ENCODE results near the gene CNTNAP3B.
"Not testable (repeated sequence)": the region's sequence is repeated elsewhere in the genome, so short reads cannot be mapped to it uniquely, and the experiment has no call there.

Gene CNTNAP3B

GRCh38 chr9:42129073-42129729 lies at the start of gene CNTNAP3B:
TSS of gene CNTNAP3B (minus strand) at chr9:42129426. CDS start at chr9:42129094, 332 bp downstream.
- not testable (repeated sequence) for H3K9ac ChIP-seq (ENCODE audit: low read length); H3K27me3 ChIP-seq (replicated peaks; ENCODE audit: insufficient read depth, low read length); H3K4me1 ChIP-seq (ENCODE audit: low read length); H3K9me3 ChIP-seq (replicated peaks; ENCODE audit: insufficient read depth, low read length); H3K27ac ChIP-seq (ENCODE audit: low read length); H3K36me3 ChIP-seq (replicated peaks; ENCODE audit: insufficient read depth, low read length); H3F3A ChIP-seq (ENCODE audit: insufficient read depth, low read length); H2AFZ ChIP-seq (ENCODE audit: low read length); H3K4me2 ChIP-seq (ENCODE audit: low read depth, low read length); H3K79me2 ChIP-seq (ENCODE audit: low read length); H4K20me1 ChIP-seq (ENCODE audit: insufficient read depth, low read length); H3K9me2 ChIP-seq (replicated peaks; ENCODE audit: insufficient read depth, low read length); H3K4me3 ChIP-seq (ENCODE audit: low read length)
- DNase-seq = peak; percentile 8

GRCh38 chr9:42160299-42160698 lies 31.1 kb upstream of the CNTNAP3B start:
- peak; percentile 25 for TF ChIP-seq CTCF (IDR thresholded peaks at IDR 0.05; ENCODE audit: low read length)
- not testable (repeated sequence) for H3F3A ChIP-seq (ENCODE audit: insufficient read depth, low read length); H3K9me3 ChIP-seq (replicated peaks; ENCODE audit: insufficient read depth, low read length); H3K27ac ChIP-seq (ENCODE audit: low read length); H3K27me3 ChIP-seq (replicated peaks; ENCODE audit: insufficient read depth, low read length); H3K9ac ChIP-seq (ENCODE audit: low read length); H3K4me3 ChIP-seq (ENCODE audit: low read length); H3K79me2 ChIP-seq (ENCODE audit: low read length); H3K4me2 ChIP-seq (ENCODE audit: low read depth, low read length); H4K20me1 ChIP-seq (ENCODE audit: insufficient read depth, low read length); H3K4me1 ChIP-seq (ENCODE audit: low read length); H2AFZ ChIP-seq (ENCODE audit: low read length); DNase-seq; H3K9me2 ChIP-seq (replicated peaks; ENCODE audit: insufficient read depth, low read length); H3K36me3 ChIP-seq (replicated peaks; ENCODE audit: insufficient read depth, low read length)

- peak overlapping the region; percentile 22; the same call in 1 of the 2 replicates for H3K4me2 ChIP-seq (ENCODE audit: low read depth, low read length)
These were observed 2.0 kb downstream of the CNTNAP3B start for GRCh38 chr9:42127056-42127841.

GRCh38 chr9:42121007-42121406 lies 8.2 kb downstream of the CNTNAP3B start:
- H3K9me2 ChIP-seq (replicated peaks; ENCODE audit: insufficient read depth, low read length); H3K4me1 ChIP-seq (ENCODE audit: low read length); H3K27me3 ChIP-seq (replicated peaks; ENCODE audit: insufficient read depth, low read length); H3K79me2 ChIP-seq (ENCODE audit: low read length); H3K9ac ChIP-seq (ENCODE audit: low read length); H3K4me3 ChIP-seq (ENCODE audit: low read length); H4K20me1 ChIP-seq (ENCODE audit: insufficient read depth, low read length); H3K4me2 ChIP-seq (ENCODE audit: low read depth, low read length); H3F3A ChIP-seq (ENCODE audit: insufficient read depth, low read length); H3K9me3 ChIP-seq (replicated peaks; ENCODE audit: insufficient read depth, low read length); H2AFZ ChIP-seq (ENCODE audit: low read length); H3K27ac ChIP-seq (ENCODE audit: low read length); H3K36me3 ChIP-seq (replicated peaks; ENCODE audit: insufficient read depth, low read length); DNase-seq: not testable (repeated sequence)

More at GRCh38 chr9:42127056-42127841, 2.0 kb downstream of the CNTNAP3B start:
- not testable (repeated sequence) for H3K9ac ChIP-seq (ENCODE audit: low read length); H3K27ac ChIP-seq (ENCODE audit: low read length); H3K9me3 ChIP-seq (replicated peaks; ENCODE audit: insufficient read depth, low read length); H3K4me1 ChIP-seq (ENCODE audit: low read length); H3K27me3 ChIP-seq (replicated peaks; ENCODE audit: insufficient read depth, low read length); H2AFZ ChIP-seq (ENCODE audit: low read length); H3K9me2 ChIP-seq (replicated peaks; ENCODE audit: insufficient read depth, low read length); H3K36me3 ChIP-seq (replicated peaks; ENCODE audit: insufficient read depth, low read length); H3F3A ChIP-seq (ENCODE audit: insufficient read depth, low read length); H3K4me3 ChIP-seq (ENCODE audit: low read length); H3K79me2 ChIP-seq (ENCODE audit: low read length); H4K20me1 ChIP-seq (ENCODE audit: insufficient read depth, low read length)
- DNase-seq = peak; percentile 16

- DNase-seq; H2AFZ ChIP-seq (ENCODE audit: low read length); H3K36me3 ChIP-seq (replicated peaks; ENCODE audit: insufficient read depth, low read length); H3K27me3 ChIP-seq (replicated peaks; ENCODE audit: insufficient read depth, low read length); H3K27ac ChIP-seq (ENCODE audit: low read length); H3K4me3 ChIP-seq (ENCODE audit: low read length); H4K20me1 ChIP-seq (ENCODE audit: insufficient read depth, low read length); H3K4me2 ChIP-seq (ENCODE audit: low read depth, low read length); H3K4me1 ChIP-seq (ENCODE audit: low read length); H3F3A ChIP-seq (ENCODE audit: insufficient read depth, low read length); H3K79me2 ChIP-seq (ENCODE audit: low read length); H3K9me3 ChIP-seq (replicated peaks; ENCODE audit: insufficient read depth, low read length); H3K9me2 ChIP-seq (replicated peaks; ENCODE audit: insufficient read depth, low read length); H3K9ac ChIP-seq (ENCODE audit: low read length): not testable (repeated sequence)
These were observed 33.3 kb downstream of the CNTNAP3B start for GRCh38 chr9:42095929-42096328.

GRCh38 chr9:42084559-42084952 lies 44.7 kb downstream of the CNTNAP3B start:
- H3K27ac ChIP-seq (ENCODE audit: low read length); H4K20me1 ChIP-seq (ENCODE audit: insufficient read depth, low read length); H3K27me3 ChIP-seq (replicated peaks; ENCODE audit: insufficient read depth, low read length); DNase-seq; H3F3A ChIP-seq (ENCODE audit: insufficient read depth, low read length); H3K9me2 ChIP-seq (replicated peaks; ENCODE audit: insufficient read depth, low read length); H3K79me2 ChIP-seq (ENCODE audit: low read length); H3K9ac ChIP-seq (ENCODE audit: low read length); H3K36me3 ChIP-seq (replicated peaks; ENCODE audit: insufficient read depth, low read length); H3K4me1 ChIP-seq (ENCODE audit: low read length); H2AFZ ChIP-seq (ENCODE audit: low read length); H3K9me3 ChIP-seq (replicated peaks; ENCODE audit: insufficient read depth, low read length); H3K4me2 ChIP-seq (ENCODE audit: low read depth, low read length); H3K4me3 ChIP-seq (ENCODE audit: low read length): not testable (repeated sequence)

- not testable (repeated sequence) for H3K36me3 ChIP-seq (replicated peaks; ENCODE audit: insufficient read depth, low read length); H3K9ac ChIP-seq (ENCODE audit: low read length); H3K4me1 ChIP-seq (ENCODE audit: low read length); H2AFZ ChIP-seq (ENCODE audit: low read length); H3K79me2 ChIP-seq (ENCODE audit: low read length); H3K27me3 ChIP-seq (replicated peaks; ENCODE audit: insufficient read depth, low read length); H3F3A ChIP-seq (ENCODE audit: insufficient read depth, low read length); DNase-seq; H3K4me3 ChIP-seq (ENCODE audit: low read length); H3K9me3 ChIP-seq (replicated peaks; ENCODE audit: insufficient read depth, low read length); H3K27ac ChIP-seq (ENCODE audit: low read length); H3K9me2 ChIP-seq (replicated peaks; ENCODE audit: insufficient read depth, low read length); H3K4me2 ChIP-seq (ENCODE audit: low read depth, low read length); H4K20me1 ChIP-seq (ENCODE audit: insufficient read depth, low read length)
These were observed 45.2 kb downstream of the CNTNAP3B start for GRCh38 chr9:42083877-42084558.

Data from MM.1S (cell line).